GM13976 (cell line): Measurements from ENCODE around the gene TPM4.

Experiments used
- DNase-seq: peaks from one replicate; pipeline ENCODE4 v3.0.0; 2012; ENCODE audit warnings: low spot score
- CTCF ChIP-seq: IDR thresholded peaks from 2 replicates; pipeline ENCODE4 v1.5.1; 2012; ENCODE audit warnings: borderline replicate concordance, mild to moderate bottlenecking; ENCODE audit not compliant: insufficient read depth; ENCODE audit errors: extremely low read depth, missing control alignments, control extremely low read depth
- in situ Hi-C: fragments of 300-500 bp; cut with MboI; formaldehyde crosslinking; loops from one replicate; pipeline ENCODE4 v1.12.0; 2022; ENCODE audit warnings: low sequenced_read_pairs, mixed read lengths, inconsistent platforms; ENCODE audit not compliant: unreplicated experiment

TPM4 gene

GRCh38 chr19:16143399-16144215 lies 67.3 kb downstream of the TPM4 start, which contains the start of gene HSH2D:
Gene HSH2D, plus strand, starts transcription at chr19:16143685. Its CDS starts 5,066 bp downstream, at chr19:16148751.
- in situ Hi-C loops, result no loop called here
- peak; percentile 83 for DNase-seq
- TF ChIP-seq CTCF, result no peak

- in situ Hi-C loops, result no loop called here
- DNase-seq, result no peak
- TF ChIP-seq CTCF, result no peak
Measured at GRCh38 chr19:16144216-16144581, 67.9 kb downstream of the TPM4 start.

GRCh38 chr19:16146112-16146511 lies 69.8 kb downstream of the TPM4 start:
- TF ChIP-seq CTCF, result no peak
- DNase-seq, result no peak
- in situ Hi-C loops, result no loop called here

GRCh38 chr19:16148443-16149229 lies 72.3 kb downstream of the TPM4 start:
- no peak for DNase-seq
- no peak for TF ChIP-seq CTCF
- in situ Hi-C loops, result no loop called here
